Activated CD4-positive, CD25-positive, alpha-beta regulatory T cell treated with anti-CD3 and anti-CD28 coated beads, Interleukin-2, amount 50 U/mL, for 24 hours (primary cell): ENCODE measurements around the gene PJA1.

Experiments
- ATAC-seq, 2 donors: fragments of 150-1000 bp; cut with Tn5 transposase; one replicate each; pipeline ENCODE4 v1.10.0; 2021; ENCODE audit warnings: mild to moderate bottlenecking in 1 of 2, moderate library complexity in 1 of 2

PJA1 gene

DNA sequence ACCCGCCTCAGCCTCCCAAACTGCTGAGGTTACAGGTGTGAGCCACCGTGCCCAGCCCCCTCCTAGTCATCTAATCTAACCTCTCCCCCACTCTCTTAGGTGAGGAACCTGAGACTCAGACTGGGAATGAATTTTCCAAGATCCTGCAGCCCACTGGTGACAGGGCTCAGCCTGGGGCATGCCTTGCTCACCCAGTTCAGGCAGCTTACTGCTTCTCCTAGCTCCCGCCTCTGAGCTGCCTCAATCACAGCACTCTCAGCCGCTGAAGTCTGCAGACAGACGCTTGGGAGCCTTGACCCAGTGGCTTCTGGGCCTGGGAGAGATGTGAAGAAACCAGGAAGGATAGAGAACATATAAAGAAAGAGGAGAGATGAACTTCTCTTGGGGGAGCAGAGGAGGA lies 24.4 kb downstream of the PJA1 start:
- ATAC-seq: no peak

DNA sequence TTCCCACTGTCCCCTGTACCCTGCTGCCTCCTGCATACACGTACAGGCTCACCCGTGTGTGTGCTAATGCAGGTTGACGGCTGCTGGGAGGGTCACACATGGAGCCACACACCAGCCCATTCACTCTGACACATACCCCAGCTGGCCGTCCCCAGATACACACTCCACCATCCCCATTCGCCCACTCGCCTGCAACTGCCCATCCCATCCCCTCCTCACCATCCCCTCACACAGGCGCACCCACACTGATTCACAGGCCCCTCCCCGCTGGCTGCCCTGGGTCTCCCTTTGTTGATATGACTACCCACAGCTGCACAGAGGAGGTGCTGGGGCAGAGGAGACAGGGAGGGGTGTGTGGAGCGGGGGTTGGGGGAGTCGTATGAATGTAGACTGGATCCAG lies 25.7 kb downstream of the PJA1 start:
- ATAC-seq: no peak

DNA sequence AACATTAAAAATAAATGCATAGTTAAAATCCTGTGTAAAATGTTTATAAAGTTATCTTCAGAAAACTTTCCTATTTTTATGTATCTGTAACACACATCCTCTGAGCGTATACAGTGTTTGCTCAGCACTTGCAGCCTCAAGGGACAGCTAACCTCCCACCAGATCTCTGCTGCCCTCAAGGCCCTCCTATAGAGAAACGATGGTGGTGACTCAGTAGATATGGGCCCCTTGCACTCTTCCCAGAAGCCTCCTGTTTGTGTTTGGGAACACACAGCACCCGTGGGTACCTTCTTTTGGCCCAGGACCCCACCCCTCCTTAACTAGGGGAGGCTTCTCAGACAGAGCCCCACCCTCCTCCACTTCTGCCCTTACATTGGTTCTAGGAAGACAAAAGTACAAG lies 26.7 kb downstream of the PJA1 start:
- ATAC-seq: no peak

DNA sequence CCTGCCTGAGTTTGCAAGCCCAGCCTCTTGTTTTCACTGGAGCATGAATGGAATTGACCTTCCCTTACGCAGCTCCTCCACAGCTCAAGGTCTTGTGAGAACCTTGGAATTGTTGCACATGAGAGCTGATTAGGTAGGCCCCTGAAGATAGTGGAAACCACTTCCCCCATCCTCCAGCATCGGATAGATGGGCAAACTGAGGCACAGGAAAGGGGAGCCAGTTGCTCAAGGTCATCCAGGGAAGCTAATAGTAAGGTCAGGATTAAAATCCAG lies 27.2 kb downstream of the PJA1 start:
- ATAC-seq: no peak

DNA sequence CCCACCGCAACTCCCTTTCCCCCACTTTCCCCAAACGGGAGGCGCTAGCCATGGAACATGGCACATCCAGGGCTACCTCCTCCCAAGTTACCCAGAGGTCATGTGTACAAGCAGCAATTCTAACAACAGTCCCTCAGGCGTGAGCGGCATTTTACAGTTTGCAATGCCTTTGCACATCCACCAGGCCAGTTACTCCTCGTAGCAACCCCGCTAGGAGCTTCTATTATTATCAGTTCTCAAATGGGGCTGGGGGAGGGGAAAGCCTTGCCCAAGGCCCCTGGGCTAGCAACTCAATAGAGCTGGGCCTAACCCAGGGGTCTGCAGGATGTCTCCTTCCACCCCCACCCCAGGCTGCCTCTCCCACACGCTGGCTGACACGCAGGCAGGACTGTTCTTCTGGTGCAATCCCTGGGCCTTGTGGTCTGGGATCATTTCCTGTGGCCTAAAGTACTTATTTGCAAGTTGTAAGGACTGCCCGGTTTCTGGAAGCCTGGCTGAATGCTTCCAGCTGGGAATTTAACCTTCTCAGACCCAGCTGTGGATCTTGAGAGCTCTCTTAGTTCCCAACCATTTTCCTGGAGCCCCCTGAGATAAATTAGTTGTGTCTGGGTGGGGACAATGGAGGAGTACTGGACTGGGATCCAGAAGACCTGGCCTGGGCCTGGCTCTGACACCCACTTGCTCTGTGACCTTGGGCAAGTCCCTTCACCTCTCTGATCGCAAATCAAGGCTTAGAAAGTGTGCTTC lies 27.7 kb downstream of the PJA1 start:
- ATAC-seq: no peak

DNA sequence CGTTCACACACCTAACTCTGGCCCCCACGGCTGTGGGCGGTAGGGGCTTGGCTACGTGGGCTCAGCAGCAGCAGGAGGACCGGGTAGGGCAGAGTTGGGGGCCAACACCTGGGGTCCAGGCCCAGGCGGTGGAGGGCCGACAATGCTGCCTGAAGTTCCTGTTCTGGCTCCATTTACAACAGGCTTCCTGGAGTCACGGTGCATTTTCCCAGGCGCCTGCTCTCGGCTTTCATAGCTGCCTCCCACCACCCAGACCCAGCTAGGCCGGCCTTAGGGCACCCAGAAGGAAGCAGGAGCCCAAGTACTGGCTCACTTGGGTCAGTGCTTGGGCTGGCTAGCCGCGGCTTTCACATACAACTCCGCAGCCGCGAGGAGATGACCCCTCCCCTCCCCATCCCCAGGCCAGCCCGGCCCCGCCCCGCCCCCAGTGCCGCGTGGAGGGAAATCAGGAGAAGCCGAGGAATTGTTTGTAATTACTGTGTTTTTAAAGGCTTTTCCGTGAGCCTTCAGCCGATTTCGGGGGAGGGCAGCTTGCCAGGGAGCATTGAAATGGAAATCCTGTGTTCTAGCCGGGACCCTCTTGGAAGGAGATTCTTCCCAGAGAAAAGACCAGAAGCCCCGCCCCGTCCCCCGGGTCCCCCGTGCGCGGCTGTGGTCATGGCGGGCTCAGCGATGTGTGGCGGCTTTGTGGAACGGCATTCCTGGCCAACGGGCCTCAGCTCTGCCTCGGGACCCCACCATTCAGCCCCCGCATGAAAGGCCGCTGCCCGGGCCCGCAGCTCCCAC lies 28.5 kb downstream of the PJA1 start:
- ATAC-seq: no peak

DNA sequence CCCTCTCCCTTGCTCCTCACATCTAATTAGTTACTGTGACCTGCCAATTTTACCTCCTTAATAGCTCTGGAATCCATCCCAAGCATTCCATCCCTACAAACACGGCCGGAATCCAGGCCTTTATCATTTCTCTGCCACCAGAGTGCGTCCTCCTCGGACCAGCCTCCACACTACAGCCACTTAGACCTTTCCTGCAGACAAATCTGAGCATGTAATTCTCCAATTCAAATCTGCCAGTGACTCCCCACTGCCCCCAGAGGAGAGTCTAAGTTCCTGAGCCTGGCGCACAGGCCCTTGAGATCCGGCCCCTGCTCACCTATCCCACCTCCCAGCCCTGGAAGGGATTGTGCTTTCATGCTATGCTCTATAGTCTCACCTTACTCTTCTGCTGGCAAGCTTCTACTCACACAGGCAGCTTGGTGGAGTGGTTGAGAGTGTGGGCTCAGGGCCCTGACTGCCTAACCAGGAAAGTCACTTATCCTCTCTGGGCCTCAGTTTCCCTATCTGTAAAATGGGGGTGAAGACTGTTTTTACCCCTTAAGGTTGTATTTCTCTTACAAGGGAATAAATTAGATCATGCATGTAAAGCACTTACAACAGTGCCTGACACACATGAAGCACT lies 31.2 kb downstream of the PJA1 start:
- ATAC-seq: no peak

DNA sequence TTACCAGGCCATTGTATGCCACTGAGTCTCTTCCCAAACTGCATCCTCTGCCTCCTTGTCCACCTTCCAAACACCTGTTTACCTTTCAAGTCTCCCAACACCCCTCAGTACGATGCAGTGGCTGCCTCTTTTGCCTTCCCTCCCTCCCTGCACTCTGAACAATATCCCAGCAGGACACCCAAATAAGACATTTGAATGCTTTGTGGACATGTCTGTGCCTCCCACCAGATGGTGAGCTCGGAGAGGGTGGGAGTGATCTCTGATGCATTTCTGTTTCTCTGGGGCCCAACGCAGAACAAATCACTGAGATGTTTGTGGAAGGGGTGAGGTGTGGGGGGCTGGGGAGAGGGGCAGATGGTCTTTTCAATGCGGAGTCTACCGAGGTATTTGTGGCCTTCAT lies 33.4 kb downstream of the PJA1 start:
- ATAC-seq: no peak

DNA sequence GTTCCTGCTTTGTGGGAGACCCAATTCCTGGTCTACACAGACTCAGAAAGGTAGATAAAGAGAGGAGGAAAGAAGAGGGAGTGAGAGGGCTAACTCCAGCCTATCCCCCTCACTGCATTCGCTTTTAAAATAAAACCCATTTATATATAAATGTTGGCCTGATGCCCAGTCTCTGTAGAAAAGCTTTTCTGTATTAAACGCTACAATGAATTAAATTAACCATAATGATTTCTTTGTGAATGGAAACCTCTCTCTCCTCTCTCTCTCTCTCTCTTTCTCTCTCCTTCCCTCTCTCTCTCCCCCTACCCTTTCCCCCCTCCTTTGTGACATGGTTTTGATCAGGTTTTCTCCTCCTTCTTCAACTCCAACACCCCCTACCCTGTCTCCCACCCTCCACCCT lies 34.8 kb downstream of the PJA1 start:
- ATAC-seq: no peak

DNA sequence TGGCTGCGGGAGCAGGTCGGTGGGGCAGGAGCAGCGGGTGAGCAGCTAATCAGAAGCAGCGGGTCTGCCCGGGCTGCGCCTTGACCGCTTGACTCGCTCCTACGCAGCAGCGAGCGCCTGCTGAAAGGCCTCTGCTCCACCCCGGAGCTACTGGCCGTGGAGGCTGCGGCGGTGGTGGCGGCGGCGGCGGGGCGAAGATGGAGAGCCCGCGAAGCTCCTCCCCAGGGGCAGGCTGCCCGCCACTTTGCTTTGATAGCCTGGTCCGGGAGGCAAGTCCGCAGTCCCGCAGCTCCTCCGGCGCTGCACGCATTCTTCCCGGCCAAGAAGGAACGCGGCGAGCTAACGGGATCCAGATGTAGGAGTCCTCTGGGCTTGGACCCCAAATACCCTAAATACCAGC lies 36.7 kb downstream of the PJA1 start:
- ATAC-seq: no peak

DNA sequence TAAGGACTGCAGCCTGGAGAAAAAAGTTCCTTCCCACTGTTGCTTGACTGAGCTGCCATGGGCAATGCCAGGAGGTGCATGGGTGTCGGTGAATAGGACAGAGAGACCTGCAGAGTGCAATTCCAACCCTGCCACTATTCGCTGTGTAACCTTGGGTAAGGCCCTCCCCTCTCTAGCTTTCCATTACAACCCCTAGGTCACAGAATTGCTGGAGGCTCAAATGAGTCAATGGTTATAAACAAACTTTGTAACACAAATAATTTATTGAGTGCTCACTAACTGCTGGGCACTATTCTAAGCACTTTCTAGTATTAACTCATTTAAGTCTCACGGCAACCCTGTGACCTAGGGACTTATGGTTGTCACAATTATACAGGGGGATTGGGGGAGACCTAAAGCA lies 37.8 kb downstream of the PJA1 start:
- ATAC-seq: no peak

DNA sequence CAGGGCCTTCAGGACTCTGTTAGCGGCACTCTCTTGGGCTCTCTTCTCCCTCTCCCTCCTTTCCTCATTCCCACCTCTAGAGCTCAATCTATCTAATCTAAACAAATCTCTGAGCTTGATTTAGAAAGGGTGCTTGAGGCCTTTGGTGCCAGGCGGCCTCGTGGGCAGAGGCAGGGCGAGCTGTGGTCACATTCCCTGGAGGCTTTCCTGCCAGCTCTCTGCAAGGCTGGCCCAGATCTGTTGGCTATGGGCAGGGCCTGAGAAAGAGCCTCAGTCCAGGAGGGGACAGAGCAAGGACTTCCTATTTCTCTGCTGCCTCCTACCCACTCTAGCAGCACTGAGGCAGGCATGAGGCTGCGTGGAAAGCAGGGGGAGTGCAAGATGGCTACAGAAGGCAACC lies 38.6 kb downstream of the PJA1 start:
- ATAC-seq: no peak

DNA sequence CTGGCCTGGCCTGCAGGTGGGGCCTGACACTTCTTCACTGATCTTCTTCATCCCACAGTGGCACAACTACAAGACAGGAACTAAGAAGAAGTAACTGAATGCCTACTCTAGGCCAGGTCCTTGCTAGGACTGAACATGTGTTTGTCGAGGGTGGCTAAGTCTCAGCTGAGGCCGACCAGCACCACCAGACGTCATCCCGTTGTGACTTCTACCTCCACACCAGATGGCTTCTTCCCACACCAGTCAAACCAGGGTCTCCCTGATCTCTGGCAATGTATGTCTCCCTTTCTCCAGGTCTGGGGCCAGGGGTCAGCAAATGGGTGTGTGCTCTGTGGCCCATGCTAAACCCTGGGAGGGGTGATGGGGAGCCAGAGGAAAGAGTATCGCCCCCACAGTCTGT lies 40.2 kb downstream of the PJA1 start:
- ATAC-seq: no peak

DNA sequence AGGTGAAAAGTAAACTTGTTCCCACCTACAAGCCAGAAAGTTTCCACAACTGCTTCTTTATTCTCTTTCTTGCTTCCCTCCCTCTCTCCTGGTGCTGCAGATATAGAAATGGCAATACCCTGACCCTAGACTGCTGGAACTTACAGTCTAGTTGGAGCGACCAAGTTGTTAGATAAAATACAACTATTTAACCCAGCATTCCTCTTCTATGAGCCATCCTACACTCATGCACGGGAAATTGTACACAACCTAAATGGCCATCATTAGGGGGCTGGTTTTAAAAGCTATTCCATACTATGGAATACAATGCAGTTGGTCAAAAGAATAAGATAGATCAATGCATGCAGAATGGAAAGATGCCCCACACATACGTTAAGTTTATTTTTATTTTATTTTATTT lies 41.1 kb downstream of the PJA1 start:
- no peak for ATAC-seq

DNA sequence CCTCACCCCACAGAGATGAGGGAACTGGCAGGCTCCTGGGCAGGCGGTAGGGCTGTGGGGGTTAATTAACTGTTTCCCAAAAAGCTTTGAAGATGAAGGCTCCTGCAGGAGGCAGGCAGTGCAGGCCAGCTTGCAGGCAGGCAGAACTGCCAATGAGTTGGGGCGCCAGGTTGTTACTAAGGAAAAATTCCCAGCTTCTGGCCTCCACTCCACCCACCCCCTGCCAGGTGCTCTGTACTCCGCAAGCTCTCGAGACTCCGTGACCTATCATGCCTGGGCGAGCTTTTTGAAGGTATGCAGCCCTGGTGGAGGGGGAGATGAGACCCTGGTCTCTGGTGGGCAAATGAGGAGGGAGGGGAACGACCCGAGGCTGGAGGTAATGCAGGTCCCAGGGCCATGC lies 41.8 kb downstream of the PJA1 start:
- ATAC-seq: no peak

DNA sequence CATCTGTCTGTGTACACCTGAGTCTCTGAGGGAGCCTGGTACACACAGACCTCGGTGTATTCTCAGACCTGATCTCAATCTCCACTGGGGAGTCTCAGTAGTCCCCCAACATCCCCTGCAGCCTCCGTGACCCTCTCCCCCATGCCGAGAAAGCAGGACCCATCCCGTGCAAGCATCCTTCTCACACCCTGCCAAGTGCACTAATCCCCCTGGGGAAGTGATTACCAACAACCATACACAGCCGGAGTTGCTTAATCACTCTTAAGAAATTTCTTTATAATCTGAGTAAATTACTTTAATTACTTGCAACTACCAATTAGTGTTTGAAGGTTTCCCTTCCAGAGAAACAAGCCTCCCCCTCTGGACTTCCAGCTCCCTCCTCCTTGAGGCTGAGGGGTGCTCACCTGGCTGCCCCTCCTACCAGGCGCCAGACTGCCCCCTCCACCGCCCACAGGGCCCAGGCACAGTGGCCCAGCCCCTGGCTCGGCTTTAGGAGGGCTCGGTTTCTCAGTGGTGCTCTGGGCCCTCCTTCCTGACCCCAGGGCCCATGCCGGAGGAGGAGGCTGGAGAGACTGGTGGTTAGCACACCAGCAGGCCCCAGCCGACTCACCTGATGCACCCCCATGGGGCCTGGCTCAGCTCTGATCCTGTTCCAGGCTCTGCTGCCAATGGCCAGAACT lies 43.8 kb downstream of the PJA1 start:
- no peak for ATAC-seq

DNA sequence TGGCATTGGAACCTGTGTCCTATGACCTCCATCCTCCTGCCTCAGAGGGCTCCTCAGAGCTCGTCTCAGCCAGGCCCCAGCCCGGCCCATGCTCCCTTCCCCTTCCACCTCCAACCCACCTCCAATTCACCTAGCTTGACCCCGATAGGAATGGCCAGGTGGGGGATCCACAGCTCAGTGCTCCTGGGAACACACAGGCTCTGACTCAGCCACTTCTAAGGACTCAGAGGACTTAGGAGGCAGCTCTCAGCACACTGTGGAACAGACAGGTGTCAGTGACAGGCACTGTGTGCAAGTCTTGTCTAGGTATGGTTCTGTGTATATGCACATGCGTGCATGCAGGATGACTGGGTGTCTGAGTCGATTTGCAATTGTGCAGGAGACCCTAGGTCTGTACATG lies 44.8 kb downstream of the PJA1 start:
- ATAC-seq: no peak

DNA sequence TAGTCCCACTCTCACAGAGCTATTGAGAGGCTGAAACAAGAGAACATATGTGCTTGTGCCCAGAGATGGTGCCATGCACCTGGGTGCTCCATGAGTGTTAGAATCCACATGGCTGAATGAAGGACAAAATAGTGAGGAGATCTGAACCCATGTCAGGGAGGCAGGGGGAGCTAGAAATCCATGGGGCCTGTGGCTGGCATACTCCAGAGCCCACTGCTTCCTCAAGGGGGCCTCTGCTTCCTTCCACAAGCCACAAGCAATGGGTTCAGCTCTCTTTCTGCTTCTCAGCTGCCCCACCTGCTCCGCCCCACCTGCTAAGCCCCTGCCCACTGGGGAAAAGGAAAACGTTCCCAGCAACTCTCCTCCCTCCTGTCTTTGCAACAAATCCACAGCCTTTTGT lies 46.1 kb downstream of the PJA1 start:
- no peak for ATAC-seq

DNA sequence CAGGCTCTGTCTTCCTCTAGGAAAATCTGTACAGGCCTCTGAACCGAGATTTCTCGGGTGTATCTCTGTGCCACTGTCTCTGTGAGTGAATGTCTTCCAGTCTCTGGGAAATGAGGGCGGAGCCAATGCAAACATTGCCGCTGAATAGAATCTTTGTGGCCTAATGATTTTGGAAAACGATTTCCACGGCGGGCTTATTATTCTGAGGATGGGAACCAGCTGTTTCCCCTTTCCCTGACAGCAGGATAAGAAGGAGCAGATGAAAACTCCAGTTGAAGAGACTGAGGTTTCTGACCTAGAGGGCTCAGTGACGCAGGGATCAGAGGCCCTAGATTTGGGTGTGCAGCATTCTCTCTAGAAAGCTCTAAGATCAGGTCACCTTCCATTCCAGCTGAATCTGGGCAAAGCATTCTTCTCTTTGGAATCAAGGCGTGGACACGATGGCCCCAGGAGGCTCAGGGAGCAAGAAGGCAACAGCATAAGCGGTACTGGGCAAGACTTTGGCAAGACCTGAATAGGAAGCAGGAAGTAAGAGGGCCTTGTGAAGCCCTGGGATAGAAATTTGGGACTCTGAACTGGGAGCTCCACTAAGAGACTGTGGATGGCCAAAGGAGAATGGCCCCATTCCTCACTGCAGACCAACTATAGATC lies 47.3 kb downstream of the PJA1 start:
- no peak for ATAC-seq

DNA sequence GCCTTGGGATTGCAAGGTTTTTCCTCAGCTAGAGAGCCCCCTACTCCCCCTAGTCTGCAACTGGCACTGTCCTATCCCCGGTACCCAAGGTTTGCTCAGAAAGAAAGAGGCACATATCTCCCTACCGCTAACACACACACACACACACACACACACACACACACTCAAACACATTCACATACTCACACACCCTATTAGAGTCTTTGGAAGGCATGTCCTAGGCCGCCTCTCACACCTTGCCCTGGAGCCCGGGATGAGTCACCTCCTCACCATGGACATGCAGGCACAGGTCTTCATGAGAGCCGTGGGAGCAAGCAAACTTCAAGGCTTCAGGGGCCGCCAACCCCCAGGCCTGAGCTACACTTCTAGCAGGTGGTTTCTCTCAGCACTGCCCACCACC lies 49.2 kb downstream of the PJA1 start:
- ATAC-seq: no peak

DNA sequence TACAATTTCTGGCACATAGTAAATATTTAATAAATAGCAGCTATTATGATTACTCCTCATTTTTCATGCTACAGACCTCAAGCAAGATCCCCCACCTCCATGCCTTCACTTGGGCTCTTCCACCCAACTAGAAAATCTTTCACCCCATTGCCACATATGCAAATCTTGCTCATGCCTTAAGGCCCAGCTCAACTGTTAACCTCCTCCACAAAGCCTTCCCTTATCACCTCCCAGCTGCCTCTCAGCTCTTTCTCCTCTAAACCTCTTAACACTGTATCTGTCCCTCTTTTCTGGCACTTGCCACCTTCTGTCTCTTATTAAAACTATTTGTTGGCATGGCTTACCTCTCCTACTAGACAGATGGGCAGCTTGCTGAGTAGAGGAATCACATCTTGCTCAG lies 51.5 kb downstream of the PJA1 start:
- no peak for ATAC-seq
